GM23338 (cell line): ENCODE results near the gene CUX1. TPM values are rescaled to one million over a fixed set of nuclear protein-coding genes. Genes with fewer than 3 reads are reported as not detected.
A peak's percentile ranks its signal among the peaks of the same experiment; 100 is the strongest.

Experiments
- ATAC-seq: fragments of 200-7000 bp; cut with Tn5 transposase; 3 replicates; pipeline ENCODE4 v1.9.1; 2020
- DNase-seq: peaks from one replicate; pipeline ENCODE4 v3.0.0-alpha.2; 2015; ENCODE audit warnings: low spot score
- H2AFZ ChIP-seq: fragments of 200-600 bp; sonication (generic); 2 replicates; pipeline ENCODE4 v1.8.0; 2016; ENCODE audit warnings: antibody characterized with exemption, mild to moderate bottlenecking, moderate library complexity
- H3F3A ChIP-seq: fragments of 200-600 bp; sonication (generic); replicated peaks from 2 replicates; pipeline ENCODE4 v1.8.0; 2017; ENCODE audit warnings: antibody characterized with exemption, mixed run types, low read depth
- H3K27ac ChIP-seq: fragments of 200-600 bp; sonication (generic); 2 replicates; pipeline ENCODE4 v1.6.1; 2016; ENCODE audit warnings: low read depth
- H3K27me3 ChIP-seq: fragments of 200-600 bp; sonication (generic); 2 replicates; pipeline ENCODE4 v1.8.0; 2016; ENCODE audit warnings: mild to moderate bottlenecking, mixed run types, moderate library complexity; ENCODE audit not compliant: insufficient read depth
- H3K36me3 ChIP-seq: fragments of 200-600 bp; sonication (generic); 2 replicates; pipeline ENCODE4 v1.8.0; 2016; ENCODE audit warnings: mild to moderate bottlenecking; ENCODE audit not compliant: insufficient read depth
- H3K4me1 ChIP-seq: fragments of 200-600 bp; sonication (generic); 2 replicates; pipeline ENCODE4 v1.8.0; 2016; ENCODE audit warnings: mild to moderate bottlenecking, moderate library complexity; ENCODE audit not compliant: insufficient read depth
- H3K4me2 ChIP-seq: fragments of 200-600 bp; sonication (generic); 2 replicates; pipeline ENCODE4 v1.7.1; 2017; ENCODE audit warnings: mixed run types
- H3K4me3 ChIP-seq: fragments of 200-600 bp; sonication (generic); 2 replicates; pipeline ENCODE4 v1.6.1; 2016; ENCODE audit warnings: mixed run types
- H3K79me2 ChIP-seq: fragments of 200-600 bp; sonication (generic); replicated peaks from 2 replicates; pipeline ENCODE4 v1.8.0; 2017; ENCODE audit warnings: mild to moderate bottlenecking; ENCODE audit not compliant: insufficient read depth
- H3K9me2 ChIP-seq: fragments of 200-600 bp; sonication (generic); 2 replicates; pipeline ENCODE4 v1.8.0; 2017; ENCODE audit not compliant: insufficient read depth
- H4K20me1 ChIP-seq: fragments of 200-600 bp; sonication (generic); replicated peaks from 2 replicates; pipeline ENCODE4 v1.8.0; 2017; ENCODE audit warnings: mild to moderate bottlenecking; ENCODE audit not compliant: insufficient read depth
- H3K27ac Mint-ChIP-seq: 2 replicates; pipeline ENCODE4 v1.8.0; 2020; ENCODE audit warnings: inconsistent platforms, mild to moderate bottlenecking, moderate library complexity, mixed read lengths
- H3K27me3 Mint-ChIP-seq: 3 replicates; pipeline ENCODE4 v1.8.0; 2022; ENCODE audit warnings: low read depth, mild to moderate bottlenecking, moderate library complexity, mixed read lengths, inconsistent platforms; ENCODE audit not compliant: insufficient read depth, poor library complexity
- H3K36me3 Mint-ChIP-seq: 3 replicates; pipeline ENCODE4 v1.8.0; 2021; ENCODE audit warnings: low read depth, mild to moderate bottlenecking, inconsistent platforms, moderate library complexity, mixed read lengths
- H3K4me1 Mint-ChIP-seq: 3 replicates; pipeline ENCODE4 v1.8.0; 2020; ENCODE audit warnings: mild to moderate bottlenecking, inconsistent platforms, mixed read lengths
- H3K4me3 Mint-ChIP-seq: 3 replicates; pipeline ENCODE4 v1.8.0; 2021; ENCODE audit warnings: moderate library complexity, mild to moderate bottlenecking, inconsistent platforms, mixed read lengths
- H3K9me3 Mint-ChIP-seq: 3 replicates; pipeline ENCODE4 v1.8.0; 2020; ENCODE audit warnings: moderate library complexity, mild to moderate bottlenecking, inconsistent platforms, mixed read lengths
- CTCF ChIP-seq, 2 experiments: fragments of 200-600 bp in 1 of 2; sonication (generic) in 1 of 2; conservative IDR thresholded peaks; 2 replicates each; pipeline versions ENCODE4 v1.5.1 to v1.6.1; 2016 to 2017; ENCODE audit warnings: antibody characterized with exemption in 2 of 2, low read depth in 2 of 2, mild to moderate bottlenecking in 2 of 2, moderate library complexity in 1 of 2
- ETS1 ChIP-seq: IDR thresholded peaks from 2 replicates; pipeline ENCODE4 v1.6.1; 2016; ENCODE audit warnings: antibody characterized with exemption
- EZH2phosphoT487 ChIP-seq: fragments of 200-600 bp; sonication (generic); IDR thresholded peaks from one replicate; pipeline ENCODE4 v1.8.1; 2018; ENCODE audit warnings: antibody characterized with exemption; ENCODE audit not compliant: unreplicated experiment
- JUNB ChIP-seq: IDR thresholded peaks from one replicate; pipeline ENCODE4 v1.6.1; 2016; ENCODE audit warnings: antibody characterized with exemption; ENCODE audit not compliant: unreplicated experiment
- NANOG ChIP-seq: IDR thresholded peaks from 2 replicates; pipeline ENCODE4 v1.6.1; 2016; ENCODE audit warnings: antibody characterized with exemption, borderline replicate concordance
- STAT1 ChIP-seq: IDR thresholded peaks from one replicate; pipeline ENCODE4 v1.6.1; 2016; ENCODE audit warnings: antibody characterized with exemption; ENCODE audit not compliant: unreplicated experiment
- ZNF114 ChIP-seq: fragments of 250-450 bp; sonication (Bioruptor Pico); IDR thresholded peaks from 2 replicates; pipeline ENCODE4 v1.5.0; 2020; ENCODE audit warnings: mild to moderate bottlenecking, moderate library complexity
- polyA plus RNA-seq: library from polyadenylated mRNA; unstranded; fragments of >200 nt; fragmentation: Nextera tagmentation; extraction: Ambion mirVana; gene quantifications from 2 replicates; pipeline ENCODE4 v1.2.1, GENCODE V29; 2016
- total RNA-seq: library from RNA; depleted of rRNA; stranded (reverse); fragments of >200 nt; shearing (Covaris generic); gene quantifications from 2 replicates; pipeline ENCODE4 v1.2.3, GENCODE V29; 2014
- TF ChIP-seq, protein P1 (sequence below): IDR thresholded peaks from one replicate; pipeline ENCODE4 v1.6.1; 2018; ENCODE audit warnings: antibody characterized with exemption; ENCODE audit not compliant: unreplicated experiment

CUX1 gene
- total and polyA plus RNA-seq, 2 experiments from 2014 or later = 49.9 to 64.0 TPM

DNA sequence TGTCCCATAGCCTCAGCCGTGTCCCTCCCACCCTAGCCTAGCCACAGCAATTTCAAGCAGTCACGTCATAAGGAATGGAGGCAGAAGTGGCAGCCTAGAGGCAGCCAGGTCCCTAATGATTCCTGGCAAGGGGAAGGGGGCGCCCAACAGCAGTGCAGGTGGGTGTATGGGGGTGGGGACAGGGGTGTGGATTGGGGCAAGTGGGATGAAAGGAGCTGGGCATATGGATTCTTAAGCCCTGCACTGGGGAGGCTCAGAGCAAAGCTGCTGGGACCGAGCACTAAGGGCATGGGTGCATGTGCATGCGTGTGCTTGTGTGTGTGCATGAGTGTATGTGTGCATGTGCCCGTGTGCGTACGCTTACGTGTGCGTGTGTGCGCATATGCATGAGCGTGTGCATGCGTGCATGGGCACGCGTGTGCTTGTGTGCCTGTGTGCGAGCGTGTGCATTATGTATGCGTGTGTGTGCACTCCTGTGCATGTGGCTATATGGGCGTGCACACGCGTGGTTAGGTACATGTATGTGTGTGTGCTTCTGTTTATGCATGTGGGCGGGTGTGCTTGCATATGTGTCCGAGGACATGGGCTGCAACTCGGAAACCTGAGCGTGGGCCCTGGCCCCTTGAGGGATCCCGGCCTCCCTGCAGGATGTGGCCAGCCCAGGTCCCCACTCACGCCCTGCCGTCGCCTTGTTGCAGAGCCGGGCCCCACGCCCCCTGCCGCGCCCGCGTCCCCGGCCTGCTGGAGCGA lies 503.4 kb downstream of the CUX1 start:
- Histone ChIP-seq H3K4me3 (peak overlapping the region; percentile 52; the same call in 1 of the 2 replicates), H3K79me2 (no peaks in the 10 kb centered on the region), H4K20me1 (no peaks in the 10 kb centered on the region), H3K9me2 (no peaks in the 10 kb centered on the region), H3K4me2 (peak overlapping the region; percentile 74), H3K36me3 (no peaks in the 10 kb centered on the region), H3K4me1 (peaks cover 3% of the 10 kb centered on the region; the same call in 1 of the 2 replicates), H3K27me3 (no peaks in the 10 kb centered on the region), H3K27ac (no peak overlapping the region), H3F3A (0 out of 2 replicates have a peak, but pooled peaks cover 3% of the 10 kb centered on the region), H2AFZ (no peak overlapping the region)
- Mint-ChIP-seq H3K4me3 (no peak overlapping the region), H3K36me3 (peaks cover 6% of the 10 kb centered on the region), H3K27ac (no peak overlapping the region), H3K4me1 (peaks cover 16% of the 10 kb centered on the region), H3K9me3 (no peaks in the 10 kb centered on the region), H3K27me3 (peaks cover 21% of the 10 kb centered on the region)
- DNase-seq (no peak), ATAC-seq (peak; percentile 6)
- TF ChIP-seq, protein P1, sequence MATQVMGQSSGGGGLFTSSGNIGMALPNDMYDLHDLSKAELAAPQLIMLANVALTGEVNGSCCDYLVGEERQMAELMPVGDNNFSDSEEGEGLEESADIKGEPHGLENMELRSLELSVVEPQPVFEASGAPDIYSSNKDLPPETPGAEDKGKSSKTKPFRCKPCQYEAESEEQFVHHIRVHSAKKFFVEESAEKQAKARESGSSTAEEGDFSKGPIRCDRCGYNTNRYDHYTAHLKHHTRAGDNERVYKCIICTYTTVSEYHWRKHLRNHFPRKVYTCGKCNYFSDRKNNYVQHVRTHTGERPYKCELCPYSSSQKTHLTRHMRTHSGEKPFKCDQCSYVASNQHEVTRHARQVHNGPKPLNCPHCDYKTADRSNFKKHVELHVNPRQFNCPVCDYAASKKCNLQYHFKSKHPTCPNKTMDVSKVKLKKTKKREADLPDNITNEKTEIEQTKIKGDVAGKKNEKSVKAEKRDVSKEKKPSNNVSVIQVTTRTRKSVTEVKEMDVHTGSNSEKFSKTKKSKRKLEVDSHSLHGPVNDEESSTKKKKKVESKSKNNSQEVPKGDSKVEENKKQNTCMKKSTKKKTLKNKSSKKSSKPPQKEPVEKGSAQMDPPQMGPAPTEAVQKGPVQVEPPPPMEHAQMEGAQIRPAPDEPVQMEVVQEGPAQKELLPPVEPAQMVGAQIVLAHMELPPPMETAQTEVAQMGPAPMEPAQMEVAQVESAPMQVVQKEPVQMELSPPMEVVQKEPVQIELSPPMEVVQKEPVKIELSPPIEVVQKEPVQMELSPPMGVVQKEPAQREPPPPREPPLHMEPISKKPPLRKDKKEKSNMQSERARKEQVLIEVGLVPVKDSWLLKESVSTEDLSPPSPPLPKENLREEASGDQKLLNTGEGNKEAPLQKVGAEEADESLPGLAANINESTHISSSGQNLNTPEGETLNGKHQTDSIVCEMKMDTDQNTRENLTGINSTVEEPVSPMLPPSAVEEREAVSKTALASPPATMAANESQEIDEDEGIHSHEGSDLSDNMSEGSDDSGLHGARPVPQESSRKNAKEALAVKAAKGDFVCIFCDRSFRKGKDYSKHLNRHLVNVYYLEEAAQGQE = no peak
- TF ChIP-seq EZH2phosphoT487 = no peak
- TF ChIP-seq CTCF (conservative IDR thresholded peaks at IDR 0.05; ENCODE audit: low read depth in 2 of 2) = 0 out of 4 replicates have a peak, but pooled peaks of 1 of the 2 experiments have one; percentile 14
- TF ChIP-seq JUNB = no peak
- no peak for TF ChIP-seq ZNF114 (CRISPR knock-in tag)

GRCh38 chr7:102321351-102322201 lies 504.1 kb downstream of the CUX1 start:
- H3K4me1 ChIP-seq = peaks cover 3% of the 10 kb centered on the region; the same call in 1 of the 2 replicates
- peak; percentile 76 for ATAC-seq
- H3K27me3 ChIP-seq = no peaks in the 10 kb centered on the region
- H4K20me1 ChIP-seq = no peaks in the 10 kb centered on the region
- Mint-ChIP-seq H3K27me3 (peaks cover 21% of the 10 kb centered on the region), H3K9me3 (no peaks in the 10 kb centered on the region), H3K4me3 (peak overlapping the region; percentile 39; the same call in 2 of the 3 replicates), H3K4me1 (peaks cover 16% of the 10 kb centered on the region), H3K27ac (no peak overlapping the region), H3K36me3 (peaks cover 6% of the 10 kb centered on the region)
- peak; percentile 87 for DNase-seq
- no peaks in the 10 kb centered on the region for H3K36me3 ChIP-seq
- H3K4me3 ChIP-seq = peak overlapping the region; percentile 52
- H3K4me2 ChIP-seq = peak overlapping the region; percentile 74
- H3K27ac ChIP-seq = no peak overlapping the region
- H2AFZ ChIP-seq = peak overlapping the region; percentile 89
- 0 out of 2 replicates have a peak, but pooled peaks cover 3% of the 10 kb centered on the region for H3F3A ChIP-seq
- H3K9me2 ChIP-seq = no peaks in the 10 kb centered on the region
- H3K79me2 ChIP-seq = no peaks in the 10 kb centered on the region
- TF ChIP-seq ETS1 (no peak), STAT1 (no peak), NANOG (no peak)
